Fibroblast of peridontal ligament (primary cell): ENCODE measurements around the gene COL26A1.
A peak's percentile ranks its signal among the peaks of the same experiment; 100 is the strongest.

Experiments used
- DNase-seq: peaks from one replicate; pipeline ENCODE4 v3.0.0-alpha.2; 2010; ENCODE audit errors: extremely low read depth

COL26A1 gene

DNA sequence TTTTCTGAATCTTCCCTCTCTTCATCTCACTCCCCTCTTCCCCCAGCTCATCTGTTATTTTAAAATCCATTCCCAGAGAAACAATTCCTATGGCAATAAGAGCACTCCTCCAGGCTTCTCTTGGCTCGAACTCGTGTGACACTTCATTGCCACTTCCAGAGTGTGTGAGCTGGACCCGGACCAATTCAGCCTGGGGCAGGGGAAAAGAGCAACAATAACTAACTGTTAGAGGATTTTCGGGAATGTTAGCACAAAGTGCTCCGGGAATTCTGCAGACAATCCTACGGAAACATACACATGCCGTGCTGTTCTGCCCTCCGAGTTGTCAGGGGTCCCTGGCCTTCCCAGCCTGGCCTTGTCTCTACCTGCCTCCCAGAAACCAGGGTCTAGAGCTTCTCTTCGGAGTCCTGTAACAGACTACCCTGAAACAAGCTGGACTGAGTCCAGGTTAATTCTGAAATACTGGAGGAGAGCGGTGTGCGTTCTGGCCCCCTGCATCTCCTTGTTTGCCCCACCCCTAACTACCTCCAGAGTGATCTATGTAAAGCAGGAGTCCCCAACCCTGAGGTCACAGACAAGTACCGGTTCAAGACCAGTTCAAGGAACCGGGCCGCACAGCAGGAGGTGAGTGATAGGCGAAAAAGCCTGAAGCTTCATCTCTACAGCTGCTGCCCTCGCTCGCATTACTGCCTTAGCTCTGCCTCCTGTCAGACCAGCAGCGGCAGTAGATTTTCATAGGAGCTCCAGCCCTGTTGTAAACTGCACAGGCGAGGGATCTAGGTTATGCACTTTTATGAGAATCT lies 11.3 kb downstream of the COL26A1 start:
- DNase-seq: no peak

DNA sequence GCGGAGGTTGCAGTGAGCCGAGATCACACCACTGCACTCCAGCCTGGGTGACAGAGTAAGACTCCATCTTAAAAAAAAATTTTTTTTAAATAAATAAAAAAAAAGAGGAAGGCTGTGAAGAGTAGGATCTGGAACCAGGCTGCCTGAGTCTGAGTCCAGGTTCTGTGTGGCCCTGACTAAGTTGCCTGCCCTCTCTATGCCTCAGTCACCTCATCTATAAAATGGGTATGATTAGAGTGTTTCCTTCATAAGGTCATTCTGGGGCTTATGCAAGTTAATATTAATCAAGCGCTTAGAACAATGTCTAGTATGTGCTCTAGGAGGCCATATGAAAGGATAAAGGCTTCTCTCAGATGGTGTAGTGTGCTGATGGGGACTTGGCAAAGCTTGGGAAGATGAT lies 12.3 kb downstream of the COL26A1 start:
- DNase-seq: no peak

DNA sequence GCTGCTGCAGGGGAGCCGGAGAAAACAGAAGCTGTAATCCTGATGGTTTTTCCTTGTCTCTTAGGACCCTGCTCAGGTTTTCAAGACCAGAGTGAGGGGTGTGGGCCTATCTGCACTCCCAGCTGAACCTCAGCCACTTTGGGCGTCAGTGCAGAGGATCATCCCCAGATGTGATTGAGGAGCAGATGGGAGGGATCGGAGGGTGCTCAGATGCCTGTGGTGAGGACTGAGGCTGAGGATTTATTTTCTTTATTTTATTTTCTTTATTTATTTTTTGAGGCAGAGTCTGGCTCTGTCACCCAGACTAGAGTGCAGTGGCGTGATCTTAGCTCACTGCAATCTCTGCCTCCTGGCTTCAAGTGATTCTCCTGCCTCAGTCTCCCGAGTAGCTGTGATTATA lies 13.9 kb downstream of the COL26A1 start:
- DNase-seq: peak; percentile 9

DNA sequence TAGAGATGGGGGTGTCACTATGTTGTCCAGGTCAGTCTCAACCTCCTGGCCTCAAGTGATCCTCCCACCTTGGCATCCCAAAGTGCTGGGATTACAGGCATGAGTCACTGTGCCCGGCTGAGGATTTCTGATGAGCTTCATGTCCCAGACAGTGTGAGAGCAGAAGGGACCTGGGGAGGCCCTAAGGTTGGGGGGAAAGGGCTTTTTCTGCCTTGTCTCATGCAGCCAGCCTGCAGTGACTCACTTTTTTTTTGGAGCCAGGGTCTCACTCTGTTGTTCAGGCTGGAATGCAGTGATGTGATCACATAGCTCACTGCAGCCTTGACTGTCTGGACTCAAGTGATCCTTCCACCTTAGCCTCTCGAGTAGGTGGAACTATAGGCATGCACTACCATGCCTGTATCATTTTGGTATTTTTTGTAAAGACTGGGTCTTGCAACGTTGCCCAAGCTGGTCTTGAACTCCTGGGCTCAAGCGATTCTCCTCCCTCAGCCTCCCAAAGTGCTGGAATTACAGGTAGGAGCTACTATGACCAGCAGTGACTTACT lies 14.6 kb downstream of the COL26A1 start:
- no peak for DNase-seq

DNA sequence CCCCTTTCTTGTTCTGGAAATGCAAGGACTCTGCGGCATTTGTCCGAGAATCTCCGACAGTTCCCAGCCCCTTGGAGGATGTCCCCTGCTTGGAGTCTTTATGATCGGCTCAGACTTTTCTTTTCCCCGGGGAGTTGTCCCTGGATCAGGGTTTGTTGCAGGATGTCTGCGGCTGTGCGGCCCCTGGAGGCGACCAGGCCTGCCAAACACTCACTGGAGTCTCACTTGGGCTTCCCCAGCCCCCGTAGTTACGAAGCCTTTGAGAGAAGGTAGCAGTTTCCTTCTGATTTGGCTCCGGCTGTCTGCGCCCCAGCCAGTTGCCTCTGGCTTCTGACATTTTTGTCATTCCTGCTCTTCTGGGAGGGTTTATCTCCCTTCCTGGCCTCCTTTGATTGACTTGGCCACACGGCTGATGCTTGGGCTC lies 16.1 kb downstream of the COL26A1 start:
- DNase-seq: peak; percentile 14

DNA sequence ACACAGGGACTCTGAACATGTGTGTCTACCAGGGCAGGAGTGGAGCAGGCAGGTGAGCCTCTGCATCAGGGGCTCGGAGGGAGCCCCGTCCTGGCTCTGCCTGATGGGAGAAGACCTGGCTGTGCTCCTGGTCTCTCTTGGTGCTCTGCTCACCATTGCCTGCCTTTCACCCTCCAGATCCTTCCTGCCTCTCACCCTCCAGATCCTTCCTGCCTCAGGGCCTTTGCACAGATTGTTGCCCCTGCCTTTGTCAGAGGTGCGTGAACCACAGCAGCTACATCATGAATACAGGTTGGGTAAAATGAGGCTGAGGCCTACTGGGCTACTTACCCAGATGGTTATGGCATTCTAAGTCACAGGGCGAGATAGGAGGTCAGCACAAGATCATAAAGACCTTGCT lies 16.6 kb downstream of the COL26A1 start:
- no peak for DNase-seq

DNA sequence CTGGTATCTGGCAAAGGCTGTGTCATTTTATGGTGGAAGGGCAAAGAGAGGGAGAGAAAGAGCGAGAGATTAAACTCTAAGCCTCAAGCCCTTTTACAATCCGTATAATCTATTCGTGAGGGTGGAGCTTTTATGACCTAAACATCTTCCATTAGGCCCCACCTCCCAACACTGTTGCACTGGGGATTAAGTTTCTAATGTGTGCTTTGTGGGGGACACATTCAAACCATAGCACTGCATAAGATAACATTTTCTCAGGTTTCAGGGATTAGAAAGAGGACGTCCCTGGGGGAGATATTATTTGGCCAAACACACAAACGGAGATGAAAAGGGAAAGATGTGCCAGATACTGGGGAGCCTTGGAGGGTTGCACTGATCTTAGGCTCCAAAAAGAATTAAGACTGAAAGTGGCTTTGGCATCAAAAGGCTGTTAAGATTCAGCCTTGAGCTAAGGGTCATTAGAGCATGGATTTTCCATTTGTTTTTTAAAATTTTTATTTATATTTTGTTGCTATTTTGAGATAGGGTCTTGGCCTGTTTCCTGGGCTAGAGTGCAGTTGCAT lies 19.0 kb downstream of the COL26A1 start:
- no peak for DNase-seq

DNA sequence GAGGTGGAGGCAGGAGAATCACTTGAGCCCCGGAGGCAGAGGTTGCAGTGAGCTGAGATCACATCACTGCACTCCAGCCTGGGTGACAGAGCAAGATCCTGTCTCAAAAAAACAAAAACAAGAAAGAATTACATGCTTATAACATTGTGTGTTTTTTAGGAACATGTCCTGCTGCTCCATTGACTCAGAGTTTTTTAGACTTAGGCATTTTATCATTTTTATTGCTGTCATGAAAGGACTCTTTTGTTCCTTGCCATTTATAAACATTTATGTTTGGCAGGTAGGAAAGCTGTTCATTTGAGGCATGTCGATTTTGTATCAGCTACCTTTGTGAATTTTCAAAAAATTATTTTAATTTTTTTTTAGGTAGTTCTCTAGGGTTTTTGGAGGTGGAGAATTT lies 20.3 kb downstream of the COL26A1 start:
- DNase-seq: no peak

DNA sequence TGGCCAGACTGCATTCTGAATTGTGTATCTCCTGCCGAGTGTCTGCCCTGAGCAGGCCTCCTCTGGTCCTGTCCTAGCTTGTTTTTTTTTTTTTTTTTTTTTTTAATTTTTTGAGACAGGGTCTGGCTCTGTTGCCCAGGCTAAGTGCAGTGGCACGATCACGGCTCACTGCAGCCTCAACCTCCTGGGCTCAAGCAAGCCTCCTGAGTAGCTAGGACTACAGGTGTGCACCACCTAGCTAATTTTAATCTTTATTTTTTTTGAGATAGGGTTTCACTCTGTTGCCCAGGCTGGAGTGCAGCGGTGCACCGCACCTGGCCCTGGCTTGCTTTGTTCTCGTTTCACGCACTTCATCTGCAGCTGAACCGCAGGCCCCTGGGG lies 23.5 kb downstream of the COL26A1 start:
- no peak for DNase-seq

DNA sequence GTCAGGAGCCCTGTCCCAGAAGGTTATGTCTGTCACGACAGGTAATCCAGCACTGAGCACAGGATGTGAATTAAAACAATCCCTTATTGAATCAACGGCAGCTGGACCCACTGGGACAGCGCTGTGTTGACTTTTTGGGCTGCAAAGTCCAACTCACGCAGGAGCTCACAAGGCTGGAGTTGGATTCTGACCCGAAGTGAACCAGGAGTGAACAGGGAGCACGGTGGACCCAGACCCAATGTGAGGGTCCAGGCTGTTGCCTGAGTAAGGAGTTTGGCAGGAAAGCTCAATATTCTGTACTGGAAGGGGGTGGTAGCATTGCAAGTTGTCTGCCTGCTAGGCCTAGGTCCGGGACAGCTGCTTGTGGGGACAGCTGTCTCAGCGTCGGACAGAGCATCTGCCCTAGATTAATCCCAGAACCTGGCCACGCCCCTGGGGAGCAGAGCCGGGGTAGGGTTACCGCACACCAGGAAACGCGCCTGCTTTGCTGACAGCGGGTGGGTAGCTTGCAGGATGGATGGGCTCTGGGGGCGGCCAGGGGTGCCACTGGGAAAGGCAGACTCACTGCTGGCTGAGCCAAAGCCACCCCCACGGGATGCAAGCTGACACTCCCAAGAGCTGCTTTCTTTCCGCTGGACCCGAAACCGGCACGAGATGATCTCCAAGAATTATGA lies 24.0 kb downstream of the COL26A1 start:
- DNase-seq: peak; percentile 15

DNA sequence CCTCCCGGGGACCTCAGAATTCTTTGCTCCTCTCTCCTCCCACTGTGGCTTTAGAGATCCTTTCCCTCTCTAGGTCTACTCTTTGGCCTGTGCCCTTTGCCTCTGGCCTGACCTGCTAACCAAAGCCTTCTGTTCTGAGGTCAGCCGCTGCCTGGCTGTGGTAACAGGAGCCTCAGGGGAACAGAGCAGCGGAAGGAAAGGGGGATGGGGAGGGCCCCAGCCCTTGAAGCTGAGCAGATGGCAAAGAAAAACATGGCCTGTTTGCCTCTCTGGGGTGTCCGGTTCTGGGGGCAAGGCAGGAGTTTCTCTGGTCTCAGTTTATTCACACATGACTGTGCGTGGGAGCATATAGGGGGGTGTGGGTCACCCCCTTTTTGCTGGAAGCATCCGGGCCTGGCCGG lies 28.2 kb downstream of the COL26A1 start:
- DNase-seq: peak; percentile 65

DNA sequence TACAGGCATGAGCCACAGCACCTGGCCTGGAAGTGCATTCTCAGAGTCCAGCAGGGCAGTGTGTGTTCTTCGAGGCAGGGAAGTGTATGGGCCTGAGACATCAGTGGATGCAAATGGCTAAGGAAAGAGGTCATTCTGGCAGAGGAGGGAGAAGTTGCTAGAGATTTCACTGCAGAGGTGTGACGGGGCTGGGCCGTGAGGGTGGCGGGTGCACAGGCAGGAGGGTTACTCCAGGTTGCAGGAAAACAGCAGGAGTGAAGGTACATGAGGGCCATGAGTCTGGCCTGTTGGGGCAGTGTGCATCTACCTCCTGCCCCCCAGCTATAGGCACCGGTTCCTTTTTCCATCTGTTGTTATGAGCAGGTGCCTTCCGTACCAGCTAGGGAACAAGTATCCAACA lies 29.3 kb downstream of the COL26A1 start:
- no peak for DNase-seq

DNA sequence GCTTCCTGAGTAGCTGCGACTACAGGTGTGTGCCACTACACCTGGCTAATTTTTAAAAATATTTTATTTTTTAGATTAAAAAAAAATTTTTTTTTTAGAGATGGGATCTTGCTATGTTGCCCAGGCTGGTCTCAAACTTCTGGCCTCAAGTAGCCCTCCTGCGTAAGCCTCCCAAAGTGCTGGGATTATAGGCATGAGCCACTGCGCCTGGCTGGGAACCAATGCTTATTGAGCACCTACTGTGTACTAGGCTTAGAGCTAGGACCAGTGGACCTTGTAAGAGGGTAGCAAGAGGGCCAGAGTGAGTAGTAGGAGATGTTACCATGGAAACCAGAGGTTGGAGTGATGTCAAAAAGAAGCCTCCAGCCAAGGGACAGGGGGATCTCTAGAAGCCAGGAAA lies 31.2 kb downstream of the COL26A1 start:
- no peak for DNase-seq

DNA sequence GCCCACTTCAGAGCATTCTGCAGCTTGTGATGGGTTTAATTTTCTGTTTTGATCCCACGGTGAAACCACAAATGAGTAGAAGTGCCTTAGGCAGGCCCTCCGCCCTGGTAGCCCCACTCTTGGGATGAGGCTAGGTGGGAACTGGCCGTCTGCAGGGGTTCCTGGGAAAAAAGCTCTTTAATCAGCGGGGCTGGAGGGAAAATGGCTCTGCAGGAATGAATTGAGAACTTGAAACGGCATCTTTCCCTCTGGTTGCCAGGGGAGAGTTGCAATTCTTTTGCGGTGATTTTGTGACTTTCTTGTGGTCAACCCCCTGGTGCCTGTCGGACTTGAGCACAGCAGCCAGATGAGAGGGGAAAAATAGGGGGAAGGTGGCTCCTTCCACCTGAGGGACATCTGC lies 32.7 kb downstream of the COL26A1 start:
- no peak for DNase-seq

DNA sequence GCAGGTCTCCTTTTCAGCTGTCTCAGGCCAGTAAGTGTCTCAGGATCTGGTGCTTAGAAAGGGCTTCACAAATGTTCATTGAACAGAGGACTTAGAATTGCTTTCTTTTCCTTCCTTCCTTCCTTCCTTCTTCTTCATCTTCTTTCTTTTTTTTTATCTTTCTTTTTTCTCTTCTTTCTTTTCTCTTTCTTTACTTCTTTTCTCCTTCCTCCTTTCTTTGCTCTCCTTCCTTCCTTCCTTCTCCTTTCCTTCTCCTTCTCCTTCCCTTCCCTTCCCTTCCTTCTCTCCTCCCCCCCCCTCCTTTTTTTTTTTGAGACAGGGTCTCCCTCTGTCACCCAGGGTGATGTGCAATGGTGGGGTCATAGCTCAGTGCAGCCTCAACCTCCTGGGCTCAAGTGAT lies 34.6 kb downstream of the COL26A1 start:
- DNase-seq: no peak

DNA sequence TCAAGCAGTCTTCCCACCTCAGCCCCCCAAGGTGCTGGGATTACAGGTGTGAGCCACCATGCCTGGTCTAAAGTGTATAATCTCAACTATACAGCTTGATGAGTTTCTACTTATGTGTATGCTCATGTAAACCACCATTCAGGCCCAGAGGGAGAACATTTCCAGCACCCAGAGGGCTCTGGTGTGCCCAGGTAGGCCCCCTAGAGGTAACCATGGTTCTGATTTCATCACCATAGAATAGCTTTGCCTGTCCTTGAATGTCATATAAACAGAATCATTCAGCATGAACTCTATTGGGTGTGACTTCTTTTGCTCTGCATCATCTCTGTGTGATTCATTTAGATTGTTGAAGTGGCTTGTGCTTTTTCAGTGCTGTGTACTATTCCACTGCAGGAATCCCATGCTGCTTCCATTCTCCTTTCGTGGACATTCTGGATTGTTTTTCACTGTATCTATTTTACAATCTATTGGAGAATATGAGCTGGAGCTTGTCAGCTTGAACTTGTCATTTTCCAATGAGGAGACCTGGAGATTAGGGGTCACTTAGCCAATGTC lies 35.2 kb downstream of the COL26A1 start:
- DNase-seq: no peak

DNA sequence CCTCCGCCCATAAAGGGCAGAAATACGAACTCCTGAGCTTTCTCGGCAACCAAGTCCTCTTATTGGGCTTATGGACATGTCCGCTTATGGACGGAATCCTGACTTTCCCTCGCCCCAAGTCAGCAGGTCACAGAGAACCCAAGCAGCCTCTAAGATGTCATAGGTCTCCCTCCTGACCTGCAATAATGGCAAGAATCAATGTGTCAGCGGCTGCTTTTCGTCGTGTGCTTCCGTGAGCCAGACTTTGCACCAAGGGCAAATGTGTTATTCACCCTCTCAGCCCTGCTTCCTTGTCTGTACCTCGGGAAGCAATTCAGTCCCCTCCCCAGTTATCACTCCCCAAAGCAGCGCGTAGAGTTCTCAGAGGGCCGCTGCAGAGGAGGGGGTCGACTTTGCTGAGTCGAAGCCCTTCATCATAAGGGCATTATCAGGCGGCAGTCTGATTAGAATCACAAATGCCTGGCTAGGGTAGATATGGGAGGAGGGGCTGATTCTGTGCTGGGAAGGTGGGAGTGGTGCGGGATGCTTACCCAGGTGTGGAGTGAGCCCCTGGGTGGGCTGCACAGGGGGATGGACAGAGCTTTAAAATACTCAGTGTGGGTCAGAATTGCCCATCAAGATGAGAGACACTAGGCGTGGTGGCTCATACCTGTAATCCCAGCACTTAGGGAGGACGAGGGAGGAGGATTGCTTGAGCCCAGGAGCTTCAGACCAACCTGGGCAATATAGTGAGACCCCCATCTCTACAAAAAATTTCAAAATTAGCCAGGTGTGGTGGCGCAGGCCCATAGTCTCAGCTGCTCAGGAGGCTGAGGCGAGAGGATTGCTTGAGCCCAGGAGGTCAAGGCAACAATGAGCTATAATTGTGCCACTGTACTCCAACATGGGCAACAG lies 36.0 kb downstream of the COL26A1 start:
- DNase-seq: no peak

DNA sequence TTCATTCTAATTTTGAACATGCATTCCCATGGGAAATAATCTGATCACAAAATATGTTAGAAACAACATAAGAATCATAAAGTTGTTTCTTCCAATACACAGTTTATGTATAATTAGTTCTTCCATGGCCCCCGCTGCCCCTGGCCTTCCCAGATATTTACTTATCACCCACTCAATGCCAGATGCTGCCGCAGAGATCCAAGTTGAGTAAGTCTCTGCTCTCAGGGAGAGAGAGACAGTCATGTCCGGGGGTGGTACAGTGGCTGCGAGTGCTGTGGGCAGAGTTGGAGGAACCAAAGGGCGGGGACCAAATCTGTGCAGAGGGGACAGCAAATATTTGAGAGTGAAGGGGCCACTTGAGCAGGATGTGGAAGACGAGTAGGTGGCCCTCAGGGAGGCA lies 37.1 kb downstream of the COL26A1 start:
- DNase-seq: peak; percentile 69

DNA sequence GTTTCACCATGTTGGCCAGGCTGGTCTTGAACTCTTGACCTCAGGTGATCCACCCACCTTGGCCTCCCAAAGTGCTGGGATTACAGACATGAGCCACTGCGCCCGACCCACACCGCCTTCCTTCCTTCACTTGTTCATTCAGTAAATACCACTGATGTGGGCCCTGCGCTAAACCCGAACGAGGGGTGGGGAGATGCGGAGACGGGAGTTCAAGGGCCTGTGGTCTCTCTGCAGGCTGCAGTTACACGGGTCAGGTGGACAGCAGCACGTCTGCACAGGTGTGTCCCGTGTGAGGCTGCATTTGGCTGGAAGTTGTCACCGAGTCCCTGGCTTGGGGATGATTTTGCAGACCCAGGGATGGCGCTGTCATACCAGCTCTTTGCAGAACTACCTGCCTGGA lies 38.1 kb downstream of the COL26A1 start:
- no peak for DNase-seq

DNA sequence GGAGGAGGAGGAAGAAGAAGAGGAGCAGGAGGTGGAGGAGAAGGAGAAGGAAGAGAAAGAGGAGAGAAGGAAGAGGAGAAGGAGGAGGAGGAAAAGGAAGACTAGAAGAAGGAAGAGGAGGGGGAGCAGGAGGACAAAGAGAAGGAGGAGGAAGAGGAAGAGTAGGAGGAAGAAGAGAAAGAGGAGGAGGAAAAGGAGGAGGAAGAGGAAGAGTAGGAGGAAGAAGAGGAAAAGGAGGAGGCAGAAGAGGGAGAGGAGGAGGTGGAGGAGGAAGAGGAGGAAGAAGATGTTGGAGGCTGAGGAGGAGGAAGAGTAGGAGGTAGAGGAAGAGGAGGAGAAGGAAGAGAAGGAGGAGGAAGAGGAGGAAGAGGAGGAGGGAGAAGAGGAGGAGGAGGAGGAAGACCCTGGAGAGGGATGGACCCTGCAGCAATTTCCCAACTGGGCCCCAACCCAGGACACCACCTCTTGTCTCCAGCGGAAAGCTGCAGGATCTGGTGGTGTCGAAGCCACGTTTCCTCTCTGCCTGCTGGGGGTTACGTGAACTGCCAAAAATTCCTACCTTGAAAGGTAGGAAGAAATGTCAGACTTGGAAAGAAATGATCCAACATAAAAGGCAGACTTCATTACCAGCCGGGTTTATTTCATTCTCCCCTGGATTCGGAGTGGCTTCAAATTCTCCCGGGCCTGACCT lies 38.9 kb downstream of the COL26A1 start:
- DNase-seq: no peak
